ENCODE results near the gene RTEL1.

GRCh38 chr20:63734946-63735858 is 77.1 kb downstream of the RTEL1 start:
- TF ChIP-seq, protein P1, sequence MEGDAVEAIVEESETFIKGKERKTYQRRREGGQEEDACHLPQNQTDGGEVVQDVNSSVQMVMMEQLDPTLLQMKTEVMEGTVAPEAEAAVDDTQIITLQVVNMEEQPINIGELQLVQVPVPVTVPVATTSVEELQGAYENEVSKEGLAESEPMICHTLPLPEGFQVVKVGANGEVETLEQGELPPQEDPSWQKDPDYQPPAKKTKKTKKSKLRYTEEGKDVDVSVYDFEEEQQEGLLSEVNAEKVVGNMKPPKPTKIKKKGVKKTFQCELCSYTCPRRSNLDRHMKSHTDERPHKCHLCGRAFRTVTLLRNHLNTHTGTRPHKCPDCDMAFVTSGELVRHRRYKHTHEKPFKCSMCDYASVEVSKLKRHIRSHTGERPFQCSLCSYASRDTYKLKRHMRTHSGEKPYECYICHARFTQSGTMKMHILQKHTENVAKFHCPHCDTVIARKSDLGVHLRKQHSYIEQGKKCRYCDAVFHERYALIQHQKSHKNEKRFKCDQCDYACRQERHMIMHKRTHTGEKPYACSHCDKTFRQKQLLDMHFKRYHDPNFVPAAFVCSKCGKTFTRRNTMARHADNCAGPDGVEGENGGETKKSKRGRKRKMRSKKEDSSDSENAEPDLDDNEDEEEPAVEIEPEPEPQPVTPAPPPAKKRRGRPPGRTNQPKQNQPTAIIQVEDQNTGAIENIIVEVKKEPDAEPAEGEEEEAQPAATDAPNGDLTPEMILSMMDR (IDR thresholded peaks at IDR 0.05): no peak
- TF ChIP-seq POLR2A (IDR thresholded peaks at IDR 0.05): no peak

All from lower leg skin (tissue), 3 donors.